IMR-90 (cell line): ENCODE results near the gene AMZ2. TPM values are rescaled to one million over a fixed set of nuclear protein-coding genes. Genes with fewer than 3 reads are reported as not detected.

Experiments used
- ATAC-seq: fragments of 200-7000 bp; cut with Tn5 transposase; 2 replicates; pipeline ENCODE4 v1.9.1; 2020; ENCODE audit warnings: low read depth, mild to moderate bottlenecking, moderate library complexity
- BruUV-seq: library from RNA; stranded (reverse); fragments of 400-500 nt; replicated peaks from 2 replicates; lab custom pipeline; 2021; lab: Mats Ljungman, UMichigan
- CTCF ChIA-PET: fragments of 300-600 bp; formaldehyde crosslinking; extraction: SDS; loops from one replicate; lab custom pipeline; 2021; ENCODE audit warnings: antibody characterized with exemption; lab: Yijun Ruan, JAX
- POLR2A ChIA-PET: fragments of 300-600 bp; sonication (Branson Sonifier 250); formaldehyde crosslinking; loops from one replicate; lab custom pipeline; 2022; ENCODE audit warnings: antibody characterized with exemption; ENCODE audit not compliant: unreplicated experiment; lab: Charles Lee
- DNase-seq: peaks from one replicate; pipeline ENCODE4 v3.0.0; 2013
- H2AFZ ChIP-seq: replicated peaks from 2 replicates; pipeline ENCODE3; 2013; ENCODE audit warnings: low read length, mild to moderate bottlenecking; ENCODE audit not compliant: poor library complexity
- H2AK5ac ChIP-seq: 2 replicates; pipeline ENCODE4 v1.6.1; 2013; ENCODE audit warnings: low read depth, low read length, inconsistent platforms
- H2AK9ac ChIP-seq: replicated peaks from 2 replicates; pipeline ENCODE3; 2013; ENCODE audit warnings: mild to moderate bottlenecking, low read depth, low read length, moderate library complexity; ENCODE audit not compliant: poor library complexity
- H2BK120ac ChIP-seq: 2 replicates; pipeline ENCODE4 v1.6.1; 2013; ENCODE audit warnings: low read depth, low read length, inconsistent platforms
- H2BK15ac ChIP-seq: 3 replicates; pipeline ENCODE4 v1.6.1; 2013; ENCODE audit warnings: low read depth, low read length, inconsistent platforms
- H2BK20ac ChIP-seq: 2 replicates; pipeline ENCODE4 v1.6.1; 2013; ENCODE audit warnings: low read depth, mild to moderate bottlenecking, inconsistent platforms, low read length, moderate library complexity
- H2BK5ac ChIP-seq: 2 replicates; pipeline ENCODE4 v1.6.1; 2013; ENCODE audit warnings: mild to moderate bottlenecking, low read depth, low read length, inconsistent platforms; ENCODE audit not compliant: poor library complexity, severe bottlenecking
- H3K14ac ChIP-seq: replicated peaks from 2 replicates; pipeline ENCODE4 v1.6.1; 2013; ENCODE audit warnings: low read depth, low read length, inconsistent platforms
- H3K18ac ChIP-seq: 2 replicates; pipeline ENCODE4 v1.6.1; 2013; ENCODE audit warnings: low read depth, low read length, control low read depth
- H3K23ac ChIP-seq: 2 replicates; pipeline ENCODE4 v1.6.1; 2013; ENCODE audit warnings: low read depth, low read length, inconsistent platforms
- H3K27ac ChIP-seq: 2 replicates; pipeline ENCODE4 v1.5.1; 2013; ENCODE audit warnings: mild to moderate bottlenecking, control low read depth, low read length; ENCODE audit not compliant: insufficient read depth
- H3K27me3 ChIP-seq: 2 replicates; pipeline ENCODE4 v1.6.1; 2013; ENCODE audit warnings: low read length; ENCODE audit not compliant: control insufficient read depth, insufficient read depth
- H3K36me3 ChIP-seq: 2 replicates; pipeline ENCODE4 v1.6.1; 2013; ENCODE audit warnings: low read length, mixed read lengths; ENCODE audit not compliant: control insufficient read depth, insufficient read depth
- H3K4ac ChIP-seq: 2 replicates; pipeline ENCODE4 v1.6.1; 2013; ENCODE audit warnings: low read depth, low read length, inconsistent platforms
- H3K4me1 ChIP-seq: 2 replicates; pipeline ENCODE4 v1.6.1; 2013; ENCODE audit warnings: low read length, mixed read lengths; ENCODE audit not compliant: control insufficient read depth, insufficient read depth
- H3K4me2 ChIP-seq: 2 replicates; pipeline ENCODE4 v1.6.1; 2013; ENCODE audit warnings: low read depth, mild to moderate bottlenecking, control low read depth, low read length, moderate library complexity
- H3K4me3 ChIP-seq: 2 replicates; pipeline ENCODE4 v1.5.1; 2013; ENCODE audit warnings: low read depth, mild to moderate bottlenecking, control low read depth, low read length, moderate library complexity; ENCODE audit not compliant: insufficient read depth
- H3K56ac ChIP-seq: 2 replicates; pipeline ENCODE4 v1.6.1; 2013; ENCODE audit warnings: low read length, inconsistent platforms; ENCODE audit not compliant: insufficient read depth; ENCODE audit errors: extremely low read depth
- H3K79me1 ChIP-seq, 2 experiments: 2 replicates each; pipeline ENCODE4 v1.6.1; 2013; ENCODE audit warnings: low read length in 2 of 2, inconsistent platforms in 1 of 2, low read depth in 1 of 2
- H3K9ac ChIP-seq: 2 replicates; pipeline ENCODE4 v1.6.1; 2013; ENCODE audit warnings: low read depth, low read length, control low read depth
- H3K9me1 ChIP-seq: 2 replicates; pipeline ENCODE4 v1.6.1; 2013; ENCODE audit warnings: low read length, inconsistent platforms; ENCODE audit not compliant: insufficient read depth
- H3K9me3 ChIP-seq: 2 replicates; pipeline ENCODE4 v1.6.1; 2013; ENCODE audit warnings: low read length; ENCODE audit not compliant: control insufficient read depth, insufficient read depth
- H4K20me1 ChIP-seq: 2 replicates; pipeline ENCODE4 v1.6.1; 2013; ENCODE audit warnings: low read length, inconsistent platforms; ENCODE audit not compliant: insufficient read depth
- H4K5ac ChIP-seq: 2 replicates; pipeline ENCODE4 v1.6.1; 2013; ENCODE audit warnings: mild to moderate bottlenecking, low read depth, low read length, control low read depth
- H4K8ac ChIP-seq, 2 experiments: 2 replicates each; pipeline ENCODE4 v1.6.1; 2013; ENCODE audit warnings: low read depth in 2 of 2, low read length in 2 of 2, control low read depth in 1 of 2, inconsistent platforms in 1 of 2
- H4K91ac ChIP-seq: 2 replicates; pipeline ENCODE4 v1.6.1; 2013; ENCODE audit warnings: low read depth, low read length, inconsistent platforms; ENCODE audit not compliant: insufficient read depth
- CEBPB ChIP-seq: IDR thresholded peaks from 2 replicates; pipeline ENCODE4 v1.6.1; 2012; ENCODE audit warnings: low read depth, low read length, improper control_type of control experiment
- CHD1 ChIP-seq: IDR thresholded peaks from 2 replicates; pipeline ENCODE4 v1.6.1; 2012; ENCODE audit warnings: low read depth, low read length, improper control_type of control experiment
- CTCF ChIP-seq: conservative IDR thresholded peaks from 2 replicates; pipeline ENCODE4 v1.5.1; 2012; ENCODE audit warnings: mild to moderate bottlenecking, low read depth, low read length, improper control_type of control experiment
- ELK1 ChIP-seq: fragments of 150-350 bp; IDR thresholded peaks from 2 replicates; pipeline ENCODE4 v1.6.1; 2016; ENCODE audit warnings: low read depth, mild to moderate bottlenecking, low read length, moderate library complexity, borderline replicate concordance
- FOS ChIP-seq: fragments of 150-350 bp; IDR thresholded peaks from 2 replicates; pipeline ENCODE4 v1.6.1; 2016; ENCODE audit warnings: low read depth, low read length
- MAZ ChIP-seq: IDR thresholded peaks from 2 replicates; pipeline ENCODE4 v1.6.1; 2012; ENCODE audit warnings: low read depth, mild to moderate bottlenecking, low read length, improper control_type of control experiment, moderate library complexity, borderline replicate concordance
- RAD21 ChIP-seq: IDR thresholded peaks from 2 replicates; pipeline ENCODE4 v1.6.1; 2012; ENCODE audit warnings: low read length, improper control_type of control experiment
- RCOR1 ChIP-seq: IDR thresholded peaks from 2 replicates; pipeline ENCODE4 v1.6.1; 2012; ENCODE audit warnings: mild to moderate bottlenecking, low read length, improper control_type of control experiment; ENCODE audit not compliant: insufficient replicate concordance
- SMC3 ChIP-seq: fragments of 150-350 bp; IDR thresholded peaks from 2 replicates; pipeline ENCODE4 v1.6.1; 2016; ENCODE audit warnings: low read depth, mild to moderate bottlenecking, antibody characterized with exemption, low read length, moderate library complexity
- USF2 ChIP-seq: fragments of 150-350 bp; IDR thresholded peaks from 2 replicates; pipeline ENCODE4 v1.6.1; 2017; ENCODE audit warnings: mild to moderate bottlenecking, antibody characterized with exemption, low read length, low read depth
- WGBS, 2 experiments: methylation state at CpG; one replicate each; pipeline versions ENCODE4 v1.1.5 to v1.1.7; 2013; ENCODE audit warnings: missing lambda C conversion rate in 2 of 2; ENCODE audit not compliant: insufficient read length in 1 of 2; ENCODE audit errors: extremely low coverage in 2 of 2; 5-methylcytosine and 5-hydroxymethylcytosine counted together
- dilution Hi-C: fragments of 300-500 bp; cut with HindIII; formaldehyde crosslinking; loops from one replicate; pipeline ENCODE4 v1.14.3; 2018; ENCODE audit warnings: low sequenced_read_pairs; ENCODE audit not compliant: unreplicated experiment
- in situ Hi-C: fragments of 300-500 bp; cut with MboI; formaldehyde crosslinking; loops from 3 replicates; pipeline ENCODE4 v1.14.3; 2019; ENCODE audit warnings: low sequenced_read_pairs, inconsistent platforms, mixed read lengths
- intact Hi-C: fragments of 100-400 bp; cut with micrococcal nuclease; formaldehyde crosslinking; loops from 2 replicates; pipeline ENCODE4 v1.10.0; 2022
- polyA plus RNA-seq, 3 experiments: library from polyadenylated mRNA; depleted of rRNA; stranded (reverse); fragments of >200 nt; gene quantifications; 2 replicates each; pipeline ENCODE4 v1.2.3, GENCODE V29; 2012; ENCODE audit warnings: low replicate concordance in 1 of 3
- total RNA-seq: library from RNA; depleted of rRNA; stranded (reverse); fragments of >200 nt; gene quantifications from 2 replicates; pipeline ENCODE4 v1.2.3, GENCODE V29; 2012

AMZ2 gene
- total and polyA plus RNA-seq, 2 of the 4 experiments (the other 2 are of a cell fraction), result 65.4 to 90.2 TPM

- DNase-seq (no peak), ATAC-seq (no peak)
- WGBS, 2 experiments, result no CpG with 5 or more reads among the region's 5 CpGs
- Histone ChIP-seq H2AK5ac (no peak overlapping the region), H3K9ac (no peak overlapping the region), H3K79me1 (no peaks in the 10 kb centered on the region), H3K23ac (no peak overlapping the region), H3K4me1 (peaks cover 3% of the 10 kb centered on the region), H2BK20ac (no peak overlapping the region), H2AFZ (no peak overlapping the region), H4K20me1 (no peaks in the 10 kb centered on the region; the same call in 1 of the 2 replicates), H3K14ac (no peak overlapping the region), H3K9me1 (no peaks in the 10 kb centered on the region), H3K18ac (no peak overlapping the region), H4K91ac (no peak overlapping the region), H2AK9ac (no peak overlapping the region), H3K27ac (no peak overlapping the region), H2BK5ac (no peak overlapping the region), H3K36me3 (no peaks in the 10 kb centered on the region), H2BK120ac (no peak overlapping the region), H3K4ac (no peak overlapping the region), H3K56ac (no peak overlapping the region), H4K5ac (no peak overlapping the region), H2BK15ac (no peak overlapping the region), H4K8ac (no peak overlapping the region), H3K4me3 (no peak overlapping the region), H3K4me2 (no peak overlapping the region), H3K27me3 (peaks cover 18% of the 10 kb centered on the region), H3K9me3 (no peaks in the 10 kb centered on the region)
- TF ChIP-seq RAD21, result no peak
- no peak for TF ChIP-seq CEBPB
- TF ChIP-seq USF2, result no peak
- no peak for TF ChIP-seq MAZ
- TF ChIP-seq SMC3, result no peak
- TF ChIP-seq FOS, result no peak
- TF ChIP-seq RCOR1, result no peak
- TF ChIP-seq CTCF, result no peak
- TF ChIP-seq ELK1, result no peak
- no peak for TF ChIP-seq CHD1
- BruUV-seq, result no TSS peak
- ChIA-PET CTCF (interaction anchor here (2.8 kb wide), 1 partner anchor 110 kb away, joined by 9 read pairs; no protein-coding TSS in a partner anchor), POLR2A (no interaction called here)
- dilution Hi-C loops, result no loop called here
- intact Hi-C loops, result no loop called here
- in situ Hi-C loops, result no loop called here
Measured at GRCh38 chr17:68288375-68288774, 40.5 kb downstream of the AMZ2 start.
